HG02678 (cell line): ENCODE measurements around the gene KCNB1.
"Not testable (repeated sequence)": the region's sequence is repeated elsewhere in the genome, so short reads cannot be mapped to it uniquely, and the experiment has no call there.

Source experiments
- ATAC-seq: cut with Tn5 transposase; IDR thresholded peaks from one replicate; pipeline ENCODE4 v1.9.1; 2021; ENCODE audit warnings: mild to moderate bottlenecking, moderate library complexity; ENCODE audit not compliant: unreplicated experiment

The KCNB1 gene

DNA sequence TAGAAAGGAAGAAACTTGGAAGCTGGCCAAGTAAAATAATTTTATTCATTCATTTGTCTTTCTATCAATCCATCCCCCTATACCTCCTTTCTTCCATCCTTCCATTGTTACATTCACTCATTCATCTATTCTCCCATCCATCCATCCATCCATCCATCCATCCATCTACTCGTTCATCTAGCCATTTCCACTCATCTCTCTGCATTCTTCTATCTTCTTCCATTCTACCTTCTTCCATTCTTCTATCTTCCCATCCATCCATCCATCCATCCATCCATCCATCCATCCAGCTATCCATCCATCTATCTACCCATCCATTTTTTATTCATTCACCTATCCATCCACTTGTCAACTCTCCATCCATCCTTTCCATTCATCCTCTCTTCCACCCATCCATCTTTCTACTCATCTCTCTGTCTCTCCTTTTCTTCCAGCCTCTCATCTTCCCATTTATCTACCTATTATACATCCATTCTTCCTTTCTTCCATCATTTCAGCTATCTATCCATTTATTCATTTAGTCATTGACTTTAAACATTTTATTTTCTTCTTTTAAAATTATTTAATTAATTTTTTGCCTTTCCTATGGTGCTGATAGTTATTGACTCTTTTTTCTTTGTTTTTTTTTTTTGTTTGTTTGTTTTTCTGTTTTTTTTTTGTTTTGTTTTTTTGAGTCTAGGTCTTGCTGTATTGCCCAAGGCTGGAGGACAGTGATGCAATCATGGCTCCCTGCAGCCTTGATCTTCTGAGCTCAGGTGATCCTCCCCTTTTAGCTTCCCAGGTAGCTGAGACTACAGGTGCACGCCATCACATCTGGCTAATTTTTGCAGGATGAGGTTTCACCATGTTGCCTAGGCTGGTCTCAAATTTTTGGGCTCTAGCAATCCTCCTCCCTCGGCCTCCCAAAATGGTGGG is 151.5 kb downstream of the KCNB1 start:
- ATAC-seq = no peak

DNA sequence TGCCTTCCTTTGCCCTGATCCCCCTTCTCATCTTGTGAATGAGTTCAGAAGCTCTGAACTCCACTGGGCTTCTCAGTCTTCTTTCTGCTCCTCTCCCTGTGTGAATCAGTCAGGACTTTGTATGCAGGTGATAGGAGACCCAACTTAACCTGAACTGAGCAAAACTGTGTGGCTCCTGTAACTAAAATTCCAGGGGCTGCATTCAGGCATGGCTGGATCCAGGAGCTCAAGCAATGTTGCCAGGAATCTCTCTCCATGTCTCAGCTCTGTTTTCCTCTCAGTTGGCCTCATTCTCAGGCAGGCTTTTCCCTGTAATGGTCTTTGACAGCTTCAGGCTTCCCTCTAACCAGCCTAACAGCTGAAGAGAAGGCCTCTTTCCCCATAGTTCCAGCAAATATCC is 153.7 kb downstream of the KCNB1 start:
- ATAC-seq = no peak

DNA sequence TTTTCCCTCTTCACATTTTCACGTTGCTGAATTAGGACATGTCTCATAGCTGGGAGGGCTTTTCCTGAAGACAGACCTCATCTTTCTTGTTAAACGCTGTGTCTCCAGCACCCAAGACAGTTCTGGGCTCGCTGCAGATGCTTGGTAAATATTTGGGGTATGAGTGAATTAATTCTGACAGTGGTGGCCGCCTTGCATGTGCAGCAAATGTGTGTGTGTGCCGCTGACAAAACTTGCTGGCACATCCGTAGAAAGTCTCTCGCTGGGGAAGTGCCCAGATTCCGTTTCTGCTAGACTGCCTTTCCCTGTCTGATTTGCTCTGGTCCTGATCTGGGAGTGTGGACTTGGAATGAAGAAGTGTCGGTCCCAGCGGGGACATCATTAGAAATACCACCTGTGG is 156.4 kb downstream of the KCNB1 start:
- no peak for ATAC-seq

DNA sequence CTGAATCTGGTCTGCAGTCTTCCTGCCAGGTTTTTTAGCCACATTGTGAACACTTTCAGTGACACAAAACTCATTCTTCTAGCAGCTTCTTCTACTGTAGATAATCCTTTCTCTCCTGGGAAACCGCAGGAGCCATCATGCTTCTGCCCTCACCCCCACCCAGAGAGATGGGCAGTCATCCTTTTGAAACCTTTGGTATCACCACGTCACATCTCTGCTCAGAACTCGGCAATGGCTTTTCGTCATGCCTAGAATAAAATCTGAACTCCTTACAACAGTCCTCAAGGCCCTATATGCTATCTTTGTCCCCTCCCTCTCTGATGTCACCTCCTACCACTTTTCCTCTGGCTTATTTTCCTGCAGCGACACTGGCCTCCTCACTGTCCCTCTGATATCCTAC is 158.2 kb downstream of the KCNB1 start:
- ATAC-seq = no peak

DNA sequence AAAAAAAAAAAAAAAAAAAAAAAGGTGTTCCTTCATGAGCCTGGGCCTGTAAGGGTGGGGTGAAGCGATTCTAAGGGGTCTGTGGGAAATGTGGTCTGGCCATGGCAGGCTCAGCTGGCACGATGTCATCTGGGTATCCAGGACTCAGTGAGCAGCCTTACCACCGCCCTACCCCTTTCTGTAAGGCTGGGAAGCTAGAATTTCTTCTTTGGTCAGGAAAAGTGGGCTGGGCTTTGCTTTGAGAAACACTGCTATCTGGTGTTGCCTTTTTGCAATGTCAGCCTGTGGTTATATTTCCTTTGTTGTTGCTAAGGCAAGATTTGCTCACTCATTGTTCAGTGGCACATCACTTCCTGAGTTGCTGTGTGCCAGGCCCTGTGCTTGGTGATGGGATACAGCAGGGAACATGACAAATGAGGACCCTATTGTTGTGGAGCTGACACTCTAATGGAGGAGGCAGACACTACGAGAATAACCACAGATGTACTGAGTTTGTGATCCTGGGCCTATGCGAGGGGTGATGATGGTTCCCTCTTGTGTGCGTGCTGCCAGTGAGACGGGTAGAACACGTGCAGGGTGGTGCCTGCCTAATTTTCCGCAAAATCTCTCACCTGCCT is 158.7 kb downstream of the KCNB1 start:
- no peak for ATAC-seq

DNA sequence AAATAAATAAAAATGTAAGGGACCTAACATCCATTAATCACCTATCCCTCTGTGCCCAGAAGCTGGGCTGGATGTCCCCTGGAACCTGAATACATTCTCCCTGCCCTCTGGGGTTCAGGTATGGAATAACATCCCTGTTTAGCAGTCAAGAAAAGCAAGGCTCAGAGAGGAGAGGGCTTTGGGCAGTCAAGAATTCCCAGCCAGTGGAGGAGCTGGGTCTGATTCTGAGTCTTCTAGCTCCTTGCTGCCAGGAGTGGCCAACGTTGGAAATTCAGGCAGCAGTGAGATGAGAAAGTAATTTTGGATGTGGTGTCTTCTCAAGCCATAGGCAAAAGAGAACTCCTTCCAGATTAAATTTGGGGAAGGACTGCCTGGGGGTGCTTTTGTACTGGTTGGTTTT is 162.0 kb downstream of the KCNB1 start:
- ATAC-seq = no peak

DNA sequence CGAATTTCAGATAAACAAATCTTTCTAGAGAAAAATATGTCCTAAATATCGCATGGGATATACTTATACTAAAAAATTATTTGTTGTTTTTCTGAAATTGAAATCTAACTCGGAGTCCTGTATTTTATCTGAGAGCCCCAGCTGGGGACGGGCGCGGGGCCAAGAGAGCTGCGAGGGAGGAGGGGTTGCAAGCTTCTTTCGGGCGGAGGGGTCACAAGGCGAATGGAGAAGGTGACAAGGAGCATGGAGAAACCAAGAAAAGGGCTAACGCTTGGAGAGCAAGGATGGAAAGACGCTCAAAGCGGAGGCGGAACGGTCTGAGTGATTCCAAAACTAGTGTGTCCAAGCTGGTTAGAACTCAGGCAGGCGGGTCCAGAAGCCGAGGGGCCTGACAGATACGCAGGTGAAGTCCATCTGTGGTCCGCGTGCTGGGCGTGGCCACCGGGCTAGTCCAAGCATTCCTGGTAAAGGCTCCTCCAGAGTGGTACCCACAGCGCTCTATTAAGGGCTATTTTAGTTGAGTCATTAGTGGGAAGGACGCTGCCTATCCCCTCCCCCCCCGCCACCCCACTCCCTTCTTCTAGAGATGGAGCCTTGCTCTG is 163.2 kb downstream of the KCNB1 start:
- ATAC-seq = no peak

DNA sequence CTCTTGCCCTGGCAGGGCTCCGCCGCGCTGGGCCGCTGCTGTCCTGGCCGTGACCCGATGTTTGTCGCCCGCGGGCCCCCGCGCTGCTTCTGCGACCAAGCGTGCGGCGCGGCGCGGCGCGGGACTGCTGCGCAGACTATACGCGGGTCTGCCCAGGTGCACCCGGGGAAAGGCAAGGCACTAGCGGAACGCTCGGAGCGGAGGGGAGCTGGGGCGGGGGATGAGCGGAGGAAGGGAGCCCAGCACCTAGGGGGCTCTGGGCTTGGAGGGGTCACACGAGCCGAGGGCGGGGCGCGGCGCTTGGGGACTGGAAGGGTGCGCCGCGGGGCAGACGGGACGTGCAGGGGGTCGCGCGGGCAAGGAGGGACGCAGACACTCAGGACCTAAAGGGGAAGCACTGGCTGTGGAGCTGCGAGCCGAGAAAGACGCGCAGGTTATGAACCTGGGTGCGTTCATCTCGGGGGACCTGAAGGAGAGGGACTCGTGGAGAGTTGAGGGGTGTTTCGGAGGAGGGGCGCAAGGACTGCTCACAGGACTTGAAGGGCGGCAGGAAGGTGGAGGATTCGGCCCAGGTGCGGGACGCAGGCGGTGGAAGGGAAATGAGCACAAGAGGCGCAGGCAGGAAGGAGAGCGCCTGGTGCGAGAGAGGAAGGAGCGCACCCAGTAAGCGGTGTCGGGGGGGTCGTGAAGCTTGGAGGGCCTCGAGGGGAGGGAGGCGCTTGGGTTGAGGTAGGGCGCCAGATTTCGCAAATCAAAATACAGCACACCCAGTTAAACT is 163.8 kb downstream of the KCNB1 start:
- no peak for ATAC-seq

DNA sequence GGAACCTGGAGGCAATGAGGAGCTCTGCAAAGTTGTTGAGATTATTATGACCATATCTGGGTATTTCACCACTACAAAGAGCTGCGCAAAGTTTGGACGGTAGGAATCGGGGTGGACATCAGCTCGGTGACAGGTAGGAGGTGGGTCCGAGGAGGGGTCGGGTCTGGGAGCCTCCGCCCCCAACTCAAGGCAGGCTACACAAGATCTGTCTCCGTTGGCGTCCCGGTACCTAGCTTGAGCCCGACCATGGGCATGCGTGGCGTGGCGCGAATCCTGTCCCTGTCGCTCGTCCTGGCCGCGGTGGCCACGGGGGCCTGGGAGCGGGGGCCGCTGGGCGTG is 164.4 kb downstream of the KCNB1 start:
- no peak for ATAC-seq

DNA sequence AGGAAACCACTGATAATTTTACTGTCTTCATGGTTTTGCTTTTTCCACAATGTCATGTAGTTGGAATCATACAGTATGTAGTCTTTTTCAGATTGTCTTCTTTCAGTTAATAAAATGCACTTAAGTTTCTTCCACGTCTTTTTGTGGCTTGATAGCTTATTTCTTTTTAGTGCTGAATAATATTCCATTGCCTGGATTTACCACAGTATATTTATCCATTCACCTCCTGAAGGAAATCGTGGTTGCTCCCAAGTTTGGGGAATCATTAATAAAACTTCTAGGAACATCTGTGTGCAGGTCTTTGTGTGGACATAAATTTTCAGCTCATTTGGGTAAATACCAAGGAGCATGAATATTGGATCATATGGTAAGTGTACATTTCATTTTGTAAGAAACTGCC is 165.8 kb downstream of the KCNB1 start:
- ATAC-seq = no peak

DNA sequence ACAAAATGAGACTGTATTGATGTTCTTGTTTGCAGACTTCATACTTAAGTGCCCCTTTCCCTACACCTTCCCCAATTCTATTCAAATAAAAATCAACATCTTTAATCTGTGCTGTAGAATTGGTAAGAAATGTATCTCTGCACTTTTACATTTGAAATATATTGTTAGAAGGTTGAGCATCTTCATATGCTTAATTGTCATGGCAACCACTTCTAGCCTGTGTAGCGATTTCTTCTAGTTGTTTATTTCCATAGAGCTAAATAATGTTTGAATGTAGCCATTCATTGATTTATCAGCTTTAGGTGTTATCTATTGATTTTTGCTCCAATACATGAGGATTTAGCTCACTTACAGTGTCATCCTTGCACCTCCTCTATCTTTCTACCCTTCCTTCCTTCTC is 166.9 kb downstream of the KCNB1 start:
- ATAC-seq = no peak

DNA sequence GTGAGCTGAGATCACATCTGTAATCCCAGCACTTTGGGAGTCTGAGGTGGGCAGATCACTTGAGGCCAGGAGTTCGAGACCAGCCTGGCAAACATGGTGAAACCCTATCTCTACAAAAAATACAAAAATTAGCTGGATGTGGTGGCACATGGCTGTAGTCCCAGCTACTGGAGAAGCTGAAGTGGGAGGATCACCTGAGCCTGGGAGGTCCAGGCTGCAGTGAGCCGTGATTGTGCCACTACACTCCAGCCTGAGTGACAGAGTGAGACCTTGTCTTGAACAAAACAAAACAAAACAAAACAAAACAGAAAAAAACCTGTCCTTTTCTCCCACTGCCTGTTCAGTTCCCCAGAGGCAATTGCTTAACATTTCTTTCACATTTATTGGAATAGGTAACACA is 168.4 kb downstream of the KCNB1 start:
- ATAC-seq = not testable (repeated sequence)
